Measurements from ENCODE around the gene DDX42. TPM values are rescaled to one million over a fixed set of nuclear protein-coding genes. Genes with fewer than 3 reads are reported as not detected.

DDX42 gene
- total RNA-seq, 5 donors from 2014 or later (not counting 1 experiment from before 2014, with no cell fraction given) = 110 to 141 (median 123) TPM

DNA sequence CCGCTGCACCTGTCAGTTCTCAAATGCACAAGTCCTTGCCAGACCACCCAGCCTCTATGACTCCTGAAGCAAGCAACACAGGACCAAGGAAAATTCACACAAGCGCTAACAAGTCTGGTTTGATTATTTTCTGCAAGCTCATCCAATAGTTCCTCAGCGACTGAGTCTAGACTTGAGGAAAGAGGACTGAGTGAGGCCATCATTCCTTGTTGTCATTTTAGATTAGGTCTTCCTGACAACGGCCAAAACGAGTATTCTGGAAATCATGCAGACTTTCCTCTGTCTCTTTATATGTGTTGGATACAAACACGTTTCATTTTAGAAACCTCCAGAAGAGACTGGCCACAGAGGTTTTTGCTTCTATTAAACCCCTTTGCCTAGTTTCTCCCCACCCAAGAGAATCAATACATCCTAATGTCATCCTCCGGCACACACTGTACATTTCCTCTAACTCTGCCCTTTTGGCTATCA lies 1.1 kb upstream of the DDX42 start:
- H3K27me3 Mint-ChIP-seq = no peaks in the 10 kb centered on the region
- Histone ChIP-seq H3K27ac (ENCODE audit: low read length) (peak overlapping the region; percentile 86), H3K27me3 (replicated peaks in 1 of 2; ENCODE audit: control insufficient read depth in 2 of 2, extremely low read depth in 1 of 2, insufficient read depth in 2 of 2, low read length in 1 of 2) (no peaks in the 10 kb centered on the region), H3K4me1 (ENCODE audit: control insufficient read depth in 1 of 2, extremely low read depth in 1 of 2, insufficient read depth in 2 of 2, low read length in 2 of 2) (peaks cover 27 to 34% of the 10 kb centered on the region in 2 experiments), H3K9me3 (no peaks in the 10 kb centered on the region), H3K36me3 (ENCODE audit: control insufficient read depth in 2 of 2, extremely low read depth in 1 of 2, insufficient read depth in 1 of 2, low read length in 1 of 2) (peaks cover 0 to 17% of the 10 kb centered on the region in 2 donors), H3K4me3 (ENCODE audit: control insufficient read depth in 1 of 2, extremely low read depth in 1 of 2, low read length in 1 of 2) (peak overlapping the region; percentile 68 to 91)
- WGBS (ENCODE audit: insufficient coverage) = 0% methylated on average over 4 of the region's 7 CpGs
- peak overlapping the region; percentile 92 to 97 (median 97) for H3K4me3 Mint-ChIP-seq
- CTCF ChIA-PET = interaction anchor here in 1 of 2 donors (0.6 to 2.1 kb wide), 14 partner anchors 11 to 247 kb away, joined by 3 to 12 read pairs (median 6); partner anchors contain the start of genes ICAM2, SMARCD2 and STRADA
- POLR2A ChIA-PET = interaction anchor here (0.5 to 2.1 kb wide), 12 partner anchors 9 to 734 kb away, joined by 3 to 12 read pairs (median 3); partner anchors contain the start of genes CEP95 (in 1 of the 2) and PSMC5 (in 1 of the 2)
- H3K4me1 Mint-ChIP-seq = peaks cover 68 to 75% (median 74%) of the 10 kb centered on the region in 3 donors
- DNase-seq = peak in 2 of 35 experiments; percentile 8 to 10
- H3K9me3 Mint-ChIP-seq = no peaks in the 10 kb centered on the region
- H3K36me3 Mint-ChIP-seq = peaks cover 5% of the 10 kb centered on the region
- peak overlapping the region; percentile 99 for H3K27ac Mint-ChIP-seq
- no peak for ATAC-seq (replicated peaks in 1 of 4)

DNA sequence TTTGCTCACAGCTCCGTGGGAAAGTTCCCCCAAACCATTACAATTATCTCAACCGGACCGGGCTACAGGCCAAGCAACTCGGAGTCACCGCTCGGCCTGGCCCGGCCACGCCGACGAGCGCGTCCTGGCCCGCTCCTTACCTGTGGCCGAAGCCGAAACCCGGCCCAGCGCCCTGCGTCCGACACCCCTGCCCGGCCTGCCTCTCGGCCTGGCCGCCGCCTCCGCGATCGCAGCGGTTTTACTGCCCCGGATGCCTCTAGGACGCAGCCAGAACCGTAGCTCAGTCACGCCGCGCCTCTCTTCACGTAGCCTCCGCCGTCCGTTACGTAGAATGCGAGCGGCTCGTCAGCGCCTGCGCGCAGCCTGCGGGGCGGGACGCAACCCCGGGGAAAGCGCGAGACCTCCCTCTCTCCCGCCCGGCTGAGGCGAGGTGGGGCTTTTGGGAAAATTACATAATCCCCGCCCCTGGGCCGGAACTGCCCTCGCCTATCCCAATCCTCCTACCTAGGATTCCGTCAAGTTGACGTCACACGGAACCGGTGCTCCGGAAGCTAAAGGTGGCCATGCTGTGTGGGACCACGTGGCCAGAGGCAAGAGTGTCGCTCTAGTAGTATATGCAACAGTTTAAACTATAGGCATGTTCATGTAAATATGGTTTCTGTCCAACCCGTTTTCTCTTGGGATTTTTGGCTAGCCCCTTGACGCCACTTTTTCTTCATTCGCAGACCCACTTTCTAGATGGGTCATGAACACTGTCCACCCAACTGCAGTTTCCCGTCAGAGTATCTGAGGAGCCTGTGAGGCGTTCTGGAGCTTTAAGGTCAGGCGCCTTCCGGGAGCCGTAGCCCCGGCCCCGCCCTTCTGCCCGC lies 464 bp upstream of the DDX42 start, which contains the start of gene CCDC47:
CCDC47 (minus strand) TSS at position 326 of the 869 bp plus-strand sequence. CDS start 7,422 bp downstream, outside the sequence.
- Mint-ChIP-seq H3K4me3 (peak within 1 kb of the TSS; percentile 92 to 97 (median 97)), H3K9me3 (no peaks in the 10 kb centered on the region), H3K36me3 (peaks cover 9% of the 10 kb centered on the region), H3K27ac (peak within 1 kb of the TSS; percentile 99), H3K27me3 (no peaks in the 10 kb centered on the region), H3K4me1 (peaks cover 67 to 74% (median 74%) of the 10 kb centered on the region in 3 donors)
- Histone ChIP-seq H3K4me1 (ENCODE audit: control insufficient read depth in 1 of 2, extremely low read depth in 1 of 2, insufficient read depth in 2 of 2, low read length in 2 of 2) (peaks cover 27 to 36% of the 10 kb centered on the region in 2 experiments), H3K4me3 (ENCODE audit: control insufficient read depth in 1 of 2, extremely low read depth in 1 of 2, low read length in 1 of 2) (peak within 1 kb of the TSS; percentile 68 to 91), H3K36me3 (ENCODE audit: control insufficient read depth in 2 of 2, extremely low read depth in 1 of 2, insufficient read depth in 1 of 2, low read length in 1 of 2) (peaks cover 2 to 20% of the 10 kb centered on the region in 2 donors), H3K27ac (ENCODE audit: low read length) (peak within 1 kb of the TSS; percentile 86), H3K9me3 (no peaks in the 10 kb centered on the region), H3K27me3 (replicated peaks in 1 of 2; ENCODE audit: control insufficient read depth in 2 of 2, extremely low read depth in 1 of 2, insufficient read depth in 2 of 2, low read length in 1 of 2) (no peaks in the 10 kb centered on the region)
- ChIA-PET POLR2A (interaction anchor here (0.5 to 2.1 kb wide), 19 partner anchors 9 to 733 kb away, joined by 3 to 12 read pairs (median 3); partner anchors contain the start of genes CEP95 (in 1 of the 2) and PSMC5 (in 1 of the 2)), CTCF (interaction anchor here (0.5 to 2.1 kb wide), 22 partner anchors 10 to 329 kb away, joined by 3 to 12 read pairs (median 4); partner anchors contain the start of genes ICAM2 (in 1 of the 2), SMARCD2 (in 1 of the 2) and STRADA (in 1 of the 2))
- peak; percentile 81 to 88 (median 82) for ATAC-seq (replicated peaks in 1 of 4)
- 0% methylated on average over 51 of the region's 74 CpGs for WGBS (ENCODE audit: insufficient coverage)
- DNase-seq = peak; percentile 93 to 99 (median 97)

DNA sequence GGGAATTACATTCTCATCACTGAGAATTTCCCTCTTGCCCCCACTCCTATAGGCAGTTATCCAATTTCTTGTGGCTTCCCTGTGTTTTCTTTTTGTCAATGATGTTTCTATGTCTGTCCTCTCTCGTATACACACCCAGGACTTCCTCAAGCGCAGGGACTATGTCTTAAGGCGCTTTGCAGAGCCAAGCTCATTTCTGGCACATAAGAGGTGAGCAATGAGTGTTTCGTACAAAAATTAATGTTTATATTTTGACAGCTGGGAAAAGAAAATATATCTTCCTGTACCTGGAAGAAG lies 947 bp downstream of the DDX42 start:
- no peaks in the 10 kb centered on the region for H3K9me3 Mint-ChIP-seq
- no peaks in the 10 kb centered on the region for H3K9me3 ChIP-seq
- ChIA-PET CTCF (interaction anchor here in 1 of 2 donors (0.5 kb wide), 1 partner anchor 13 kb away, joined by 3 read pairs; no protein-coding TSS in a partner anchor), POLR2A (no interaction called here)
- H3K36me3 ChIP-seq (ENCODE audit: control insufficient read depth in 2 of 2, extremely low read depth in 1 of 2, insufficient read depth in 1 of 2, low read length in 1 of 2) = peaks cover 4 to 31% of the 10 kb centered on the region in 2 donors
- peaks cover 14% of the 10 kb centered on the region for H3K36me3 Mint-ChIP-seq
- H3K4me1 Mint-ChIP-seq = peaks cover 73 to 78% (median 77%) of the 10 kb centered on the region in 3 donors
- H3K27me3 ChIP-seq (replicated peaks in 1 of 2; ENCODE audit: control insufficient read depth in 2 of 2, extremely low read depth in 1 of 2, insufficient read depth in 2 of 2, low read length in 1 of 2) = no peaks in the 10 kb centered on the region
- H3K4me3 Mint-ChIP-seq = peak overlapping the region; percentile 92 to 97 (median 97)
- ATAC-seq (replicated peaks in 1 of 4) (no peak), DNase-seq (peak in 2 of 35 experiments; percentile 7 to 37)
- H3K27ac ChIP-seq (ENCODE audit: low read length) = peak overlapping the region; percentile 80
- H3K4me1 ChIP-seq (ENCODE audit: control insufficient read depth in 1 of 2, extremely low read depth in 1 of 2, insufficient read depth in 2 of 2, low read length in 2 of 2) = peaks cover 29 to 38% of the 10 kb centered on the region in 2 experiments
- WGBS (ENCODE audit: insufficient coverage) = no CpG with 5 or more reads among the region's 4 CpGs
- H3K27me3 Mint-ChIP-seq = no peaks in the 10 kb centered on the region
- H3K27ac Mint-ChIP-seq = peak overlapping the region; percentile 99
- H3K4me3 ChIP-seq (ENCODE audit: control insufficient read depth in 1 of 2, extremely low read depth in 1 of 2, low read length in 1 of 2) = peak overlapping the region; percentile 68 to 81

DNA sequence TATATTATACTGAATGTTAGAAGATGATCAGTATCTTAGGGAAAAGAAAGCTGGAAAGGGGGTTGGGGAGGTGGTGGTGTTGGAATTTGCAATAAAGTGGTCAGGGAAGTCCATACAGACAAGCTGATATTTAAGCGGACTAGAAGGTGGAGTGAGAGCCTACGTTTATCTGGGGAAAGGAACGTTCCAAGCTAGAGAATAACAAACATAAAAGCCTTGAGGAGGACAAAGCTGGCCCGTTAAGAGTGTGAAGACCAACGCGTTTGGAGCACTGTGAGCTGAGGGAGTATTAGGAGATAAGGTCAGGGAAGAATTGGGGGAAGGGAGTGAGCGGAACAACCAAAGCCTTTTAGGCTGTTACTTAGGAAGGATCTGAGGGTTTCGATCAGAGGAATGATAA lies 1.4 kb downstream of the DDX42 start:
- 35% methylated on average over 6 of the region's 8 CpGs for WGBS (ENCODE audit: insufficient coverage)
- H3K4me3 Mint-ChIP-seq = peak overlapping the region; percentile 92 to 97 (median 97)
- ChIA-PET POLR2A (no interaction called here), CTCF (interaction anchor here in 1 of 2 donors (0.6 kb wide), 1 partner anchor 81 kb away, joined by 4 read pairs; no protein-coding TSS in a partner anchor)
- no peak for DNase-seq
- no peak overlapping the region for H3K27ac ChIP-seq (ENCODE audit: low read length)
- peaks cover 18% of the 10 kb centered on the region for H3K36me3 Mint-ChIP-seq
- H3K36me3 ChIP-seq (ENCODE audit: control insufficient read depth in 2 of 2, extremely low read depth in 1 of 2, insufficient read depth in 1 of 2, low read length in 1 of 2) = peaks cover 4 to 29% of the 10 kb centered on the region in 2 donors
- no peaks in the 10 kb centered on the region for H3K9me3 ChIP-seq
- no peaks in the 10 kb centered on the region for H3K27me3 ChIP-seq (replicated peaks in 1 of 2; ENCODE audit: control insufficient read depth in 2 of 2, extremely low read depth in 1 of 2, insufficient read depth in 2 of 2, low read length in 1 of 2)
- H3K9me3 Mint-ChIP-seq = no peaks in the 10 kb centered on the region
- peak overlapping the region; percentile 99 for H3K27ac Mint-ChIP-seq
- H3K4me1 Mint-ChIP-seq = peaks cover 73 to 77% (median 77%) of the 10 kb centered on the region in 3 donors
- H3K27me3 Mint-ChIP-seq = no peaks in the 10 kb centered on the region
- H3K4me3 ChIP-seq (ENCODE audit: control insufficient read depth in 1 of 2, extremely low read depth in 1 of 2, low read length in 1 of 2) = peak overlapping the region; percentile 68 to 81
- ATAC-seq (replicated peaks in 1 of 4) = no peak
- peaks cover 29 to 38% of the 10 kb centered on the region in 2 experiments for H3K4me1 ChIP-seq (ENCODE audit: control insufficient read depth in 1 of 2, extremely low read depth in 1 of 2, insufficient read depth in 2 of 2, low read length in 2 of 2)

DNA sequence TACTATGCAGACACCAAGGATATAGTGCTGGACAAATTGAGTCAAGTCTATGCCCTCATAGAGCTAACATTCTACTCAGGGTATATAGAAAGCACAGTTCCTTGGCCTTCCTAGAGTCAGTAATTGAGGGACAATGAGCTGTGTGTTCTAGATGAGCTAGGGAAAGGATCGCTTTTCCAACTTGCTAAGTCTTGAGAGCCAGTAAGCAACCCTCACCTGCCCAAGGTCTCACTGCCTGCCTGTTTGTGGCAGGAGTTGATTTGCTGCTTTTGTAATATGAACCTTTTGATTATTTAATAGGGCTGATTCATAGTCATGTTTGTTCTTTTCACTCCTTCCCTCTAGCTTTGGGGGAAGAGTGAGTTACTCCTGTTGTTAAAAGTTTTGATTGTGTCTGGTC lies 6.5 kb downstream of the DDX42 start:
- Mint-ChIP-seq H3K9me3 (no peaks in the 10 kb centered on the region), H3K4me3 (no peak overlapping the region), H3K36me3 (peaks cover 31% of the 10 kb centered on the region), H3K27me3 (no peaks in the 10 kb centered on the region), H3K27ac (peak overlapping the region in 1 of 2 donors; percentile 1), H3K4me1 (peaks cover 76 to 78% (median 77%) of the 10 kb centered on the region in 3 donors)
- no peak overlapping the region for H3K4me3 ChIP-seq (ENCODE audit: control insufficient read depth in 1 of 2, extremely low read depth in 1 of 2, low read length in 1 of 2)
- H3K27ac ChIP-seq (ENCODE audit: low read length) = no peak overlapping the region
- H3K9me3 ChIP-seq = no peaks in the 10 kb centered on the region
- CTCF ChIA-PET = no interaction called here
- ATAC-seq (replicated peaks in 1 of 4) = no peak
- no CpG with 5 or more reads among the region's 1 CpG for WGBS (ENCODE audit: insufficient coverage)
- H3K4me1 ChIP-seq (ENCODE audit: control insufficient read depth in 1 of 2, extremely low read depth in 1 of 2, insufficient read depth in 2 of 2, low read length in 2 of 2) = peaks cover 10 to 17% of the 10 kb centered on the region in 2 experiments
- POLR2A ChIA-PET = no interaction called here
- H3K27me3 ChIP-seq (replicated peaks in 1 of 2; ENCODE audit: control insufficient read depth in 2 of 2, extremely low read depth in 1 of 2, insufficient read depth in 2 of 2, low read length in 1 of 2) = no peaks in the 10 kb centered on the region
- DNase-seq = no peak
- H3K36me3 ChIP-seq (ENCODE audit: control insufficient read depth in 2 of 2, extremely low read depth in 1 of 2, insufficient read depth in 1 of 2, low read length in 1 of 2) = peaks cover 4 to 40% of the 10 kb centered on the region in 2 donors

DNA sequence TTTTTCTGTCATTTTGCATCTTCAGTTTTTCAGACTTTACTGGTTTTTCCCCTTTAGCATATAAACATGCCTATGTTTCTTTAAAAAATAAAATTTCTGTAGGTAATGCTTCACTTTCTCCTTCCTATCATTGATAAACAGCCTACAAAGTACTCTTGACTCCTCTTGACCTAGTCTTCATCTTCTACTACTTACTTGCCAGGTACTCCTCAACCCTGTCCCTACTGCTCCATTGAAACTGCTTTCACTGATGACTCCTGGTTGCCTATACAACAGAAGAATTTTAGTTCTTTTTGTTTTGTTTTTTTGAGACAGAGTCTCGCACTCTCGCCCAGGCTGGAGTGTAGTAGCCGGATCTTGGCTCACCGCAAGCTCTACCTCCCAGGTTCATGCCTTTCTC lies 7.0 kb downstream of the DDX42 start:
- H3K4me1 Mint-ChIP-seq = peaks cover 72 to 79% (median 77%) of the 10 kb centered on the region in 3 donors
- H3K36me3 Mint-ChIP-seq = peaks cover 31% of the 10 kb centered on the region
- H3K4me3 Mint-ChIP-seq = no peak overlapping the region
- Histone ChIP-seq H3K4me3 (ENCODE audit: control insufficient read depth in 1 of 2, extremely low read depth in 1 of 2, low read length in 1 of 2) (no peak overlapping the region), H3K27ac (ENCODE audit: low read length) (no peak overlapping the region), H3K36me3 (ENCODE audit: control insufficient read depth in 2 of 2, extremely low read depth in 1 of 2, insufficient read depth in 1 of 2, low read length in 1 of 2) (peaks cover 4 to 40% of the 10 kb centered on the region in 2 donors), H3K27me3 (replicated peaks in 1 of 2; ENCODE audit: control insufficient read depth in 2 of 2, extremely low read depth in 1 of 2, insufficient read depth in 2 of 2, low read length in 1 of 2) (no peaks in the 10 kb centered on the region), H3K9me3 (no peaks in the 10 kb centered on the region), H3K4me1 (ENCODE audit: control insufficient read depth in 1 of 2, extremely low read depth in 1 of 2, insufficient read depth in 2 of 2, low read length in 2 of 2) (peaks cover 8 to 16% of the 10 kb centered on the region in 2 experiments)
- POLR2A ChIA-PET = no interaction called here
- ATAC-seq (replicated peaks in 1 of 4) (no peak), DNase-seq (no peak)
- no CpG with 5 or more reads among the region's 4 CpGs for WGBS (ENCODE audit: insufficient coverage)
- CTCF ChIA-PET = no interaction called here
- no peaks in the 10 kb centered on the region for H3K9me3 Mint-ChIP-seq
- H3K27ac Mint-ChIP-seq = peak overlapping the region in 1 of 2 donors; percentile 1
- H3K27me3 Mint-ChIP-seq = no peaks in the 10 kb centered on the region
